Measurements from ENCODE around the gene MEI1.

DNA sequence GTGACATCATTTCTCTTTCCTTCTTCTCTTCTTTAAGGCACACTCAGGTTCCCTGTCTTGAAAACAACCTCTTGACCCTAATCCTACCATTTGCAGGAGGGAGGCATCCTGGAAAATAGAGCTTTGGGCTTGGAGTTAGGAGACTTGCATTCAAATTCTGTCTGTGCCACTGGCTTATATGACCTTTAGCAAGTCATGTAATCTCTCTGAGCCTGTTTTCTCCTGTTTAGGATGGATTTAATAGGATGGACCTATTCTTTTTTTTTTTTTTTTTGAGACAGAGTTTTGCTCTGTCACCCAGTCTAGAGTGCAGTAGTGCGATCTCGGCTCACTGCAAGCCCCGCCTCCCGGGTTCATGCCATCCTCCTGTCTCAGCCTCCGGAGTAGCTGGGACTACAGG, 76.0 kb downstream of the MEI1 start:
- TF ChIP-seq EP300 (IDR thresholded peaks at IDR 0.05), result no peak
- TF ChIP-seq, protein P1, sequence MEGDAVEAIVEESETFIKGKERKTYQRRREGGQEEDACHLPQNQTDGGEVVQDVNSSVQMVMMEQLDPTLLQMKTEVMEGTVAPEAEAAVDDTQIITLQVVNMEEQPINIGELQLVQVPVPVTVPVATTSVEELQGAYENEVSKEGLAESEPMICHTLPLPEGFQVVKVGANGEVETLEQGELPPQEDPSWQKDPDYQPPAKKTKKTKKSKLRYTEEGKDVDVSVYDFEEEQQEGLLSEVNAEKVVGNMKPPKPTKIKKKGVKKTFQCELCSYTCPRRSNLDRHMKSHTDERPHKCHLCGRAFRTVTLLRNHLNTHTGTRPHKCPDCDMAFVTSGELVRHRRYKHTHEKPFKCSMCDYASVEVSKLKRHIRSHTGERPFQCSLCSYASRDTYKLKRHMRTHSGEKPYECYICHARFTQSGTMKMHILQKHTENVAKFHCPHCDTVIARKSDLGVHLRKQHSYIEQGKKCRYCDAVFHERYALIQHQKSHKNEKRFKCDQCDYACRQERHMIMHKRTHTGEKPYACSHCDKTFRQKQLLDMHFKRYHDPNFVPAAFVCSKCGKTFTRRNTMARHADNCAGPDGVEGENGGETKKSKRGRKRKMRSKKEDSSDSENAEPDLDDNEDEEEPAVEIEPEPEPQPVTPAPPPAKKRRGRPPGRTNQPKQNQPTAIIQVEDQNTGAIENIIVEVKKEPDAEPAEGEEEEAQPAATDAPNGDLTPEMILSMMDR (IDR thresholded peaks at IDR 0.05), result no peak

Data from esophagus muscularis mucosa (tissue), 3 donors.